H1 (cell line): ENCODE data around the gene STARD13. TPM values are rescaled to one million over a fixed set of nuclear protein-coding genes. Genes with fewer than 3 reads are reported as not detected.

Experiments
- CTCF ChIA-PET: fragments of 300-600 bp; sonication (Branson Sonifier 250); formaldehyde crosslinking; loops from one replicate; lab custom pipeline; 2021; ENCODE audit not compliant: partially characterized antibody; lab: Charles Lee
- POLR2A ChIA-PET: fragments of 300-600 bp; sonication (Branson Sonifier 250); formaldehyde crosslinking; loops from one replicate; lab custom pipeline; 2021; ENCODE audit warnings: inconsistent platforms; ENCODE audit not compliant: partially characterized antibody; lab: Charles Lee
- DNase-seq, 2 experiments: peaks; one replicate each; pipeline versions ENCODE4 v3.0.0 to v3.0.0-alpha.2; 2010 to 2022; ENCODE audit warnings: low spot score in 2 of 2, low read depth in 1 of 2, mixed read lengths in 1 of 2
- FAIRE-seq: peaks from 2 replicates; lab custom pipeline; 2011; peaks lifted over from hg19 to GRCh38; lab: Jason Lieb, UNC
- H2AFZ ChIP-seq: 2 replicates; pipeline ENCODE4 v1.8.1; 2012; ENCODE audit warnings: low read length, inconsistent platforms
- H2AK5ac ChIP-seq: 2 replicates; pipeline ENCODE4 v1.6.1; 2013; ENCODE audit warnings: low read depth, low read length
- H2BK120ac ChIP-seq: replicated peaks from 2 replicates; pipeline ENCODE3; 2013; ENCODE audit warnings: low read depth, low read length, inconsistent platforms
- H2BK12ac ChIP-seq: 2 replicates; pipeline ENCODE4 v1.6.1; 2013; ENCODE audit warnings: low read depth, low read length
- H2BK15ac ChIP-seq: 2 replicates; pipeline ENCODE4 v1.6.1; 2013; ENCODE audit warnings: low read length
- H2BK20ac ChIP-seq: 2 replicates; pipeline ENCODE4 v1.6.1; 2013; ENCODE audit warnings: low read length
- H2BK5ac ChIP-seq: 2 replicates; pipeline ENCODE4 v1.6.1; 2013; ENCODE audit warnings: low read depth, low read length
- H3K14ac ChIP-seq: 2 replicates; pipeline ENCODE4 v1.6.1; 2013; ENCODE audit warnings: inconsistent platforms; ENCODE audit not compliant: insufficient read length
- H3K18ac ChIP-seq: 2 replicates; pipeline ENCODE4 v1.6.1; 2013; ENCODE audit warnings: low read length; ENCODE audit errors: extremely low read depth
- H3K23ac ChIP-seq: 2 replicates; pipeline ENCODE4 v1.6.1; 2013; ENCODE audit warnings: inconsistent platforms; ENCODE audit not compliant: insufficient read length
- H3K23me2 ChIP-seq: 2 replicates; pipeline ENCODE4 v1.6.1; 2013; ENCODE audit warnings: low read depth, low read length
- H3K27ac ChIP-seq: 2 replicates; pipeline ENCODE4 v1.6.1; 2011; ENCODE audit warnings: low read depth, low read length, inconsistent platforms
- H3K27me3 ChIP-seq, 4 experiments: replicated peaks in 1 of 4; 1 replicate in 1 of 4; 2 replicates in 3 of 4; pipeline versions ENCODE4 v1.6.1 to v1.8.1; 2011 to 2013; ENCODE audit warnings: low read length in 3 of 4, mild to moderate bottlenecking in 3 of 4, inconsistent platforms in 2 of 4, mixed read lengths in 2 of 4, moderate library complexity in 1 of 4; ENCODE audit not compliant: control insufficient read depth in 3 of 4, insufficient read depth in 3 of 4; ENCODE audit errors: extremely low read depth in 1 of 4
- H3K36me3 ChIP-seq, 4 experiments: 2 replicates each; pipeline versions ENCODE4 v1.6.1 to v1.8.1; 2011 to 2013; ENCODE audit warnings: mild to moderate bottlenecking in 4 of 4, low read length in 3 of 4, moderate library complexity in 2 of 4, control low read depth in 1 of 4, inconsistent platforms in 1 of 4; ENCODE audit not compliant: insufficient read depth in 4 of 4, control insufficient read depth in 2 of 4
- H3K4ac ChIP-seq: replicated peaks from 2 replicates; pipeline ENCODE3; 2013; ENCODE audit warnings: low read length, low read depth, mixed read lengths, inconsistent platforms; ENCODE audit not compliant: insufficient read length
- H3K4me1 ChIP-seq, 4 experiments: replicated peaks in 1 of 4; 1 replicate in 1 of 4; 2 replicates in 3 of 4; pipeline versions ENCODE4 v1.6.1 to v1.8.1; 2011 to 2013; ENCODE audit warnings: low read length in 3 of 4, inconsistent platforms in 2 of 4, mixed read lengths in 1 of 4; ENCODE audit not compliant: insufficient read depth in 4 of 4, control insufficient read depth in 3 of 4
- H3K4me2 ChIP-seq, 2 experiments: 2 replicates each; pipeline versions ENCODE4 v1.6.1 to v1.8.1; 2011 to 2013; ENCODE audit warnings: low read depth in 2 of 2, low read length in 2 of 2, control low read depth in 1 of 2, inconsistent platforms in 1 of 2, mild to moderate bottlenecking in 1 of 2; ENCODE audit not compliant: insufficient read depth in 1 of 2
- H3K4me3 ChIP-seq, 4 experiments: fragments of 200-600, 300-600 bp in 1 of 4; sonication (generic), shearing (Covaris generic), sonication (Bioruptor Twin) in 1 of 4; 2 replicates each; pipeline versions ENCODE4 v1.5.1 to v1.8.1; 2011 to 2016; ENCODE audit warnings: low read length in 4 of 4, low read depth in 3 of 4, control low read depth in 2 of 4, inconsistent platforms in 2 of 4, mild to moderate bottlenecking in 2 of 4, mixed read lengths in 1 of 4, moderate library complexity in 1 of 4; ENCODE audit not compliant: insufficient read depth in 2 of 4; ENCODE audit errors: extremely low read depth in 1 of 4
- H3K56ac ChIP-seq: replicated peaks from 2 replicates; pipeline ENCODE3; 2013; ENCODE audit warnings: low read depth, mild to moderate bottlenecking, mixed read lengths, low read length, inconsistent platforms; ENCODE audit not compliant: insufficient read length
- H3K79me1 ChIP-seq: 2 replicates; pipeline ENCODE4 v1.6.1; 2013; ENCODE audit warnings: low read depth, low read length, control low read depth
- H3K79me2 ChIP-seq, 2 experiments: 2 replicates each; pipeline versions ENCODE4 v1.6.1 to v1.8.1; 2012 to 2013; ENCODE audit warnings: low read length in 2 of 2, mild to moderate bottlenecking in 2 of 2, inconsistent platforms in 1 of 2; ENCODE audit not compliant: insufficient read depth in 2 of 2, control insufficient read depth in 1 of 2
- H3K9ac ChIP-seq, 4 experiments: replicated peaks in 1 of 4; 1 replicate in 1 of 4; 2 replicates in 3 of 4; pipeline versions ENCODE4 v1.6.1 to v1.8.1; 2011 to 2013; ENCODE audit warnings: low read depth in 3 of 4, low read length in 3 of 4, control low read depth in 2 of 4, mild to moderate bottlenecking in 2 of 4, moderate library complexity in 2 of 4, inconsistent platforms in 1 of 4; ENCODE audit errors: extremely low read depth in 1 of 4
- H3K9me3 ChIP-seq, 2 experiments: 2 replicates each; pipeline versions ENCODE4 v1.6.1 to v1.8.1; 2012 to 2013; ENCODE audit warnings: mild to moderate bottlenecking in 2 of 2, moderate library complexity in 2 of 2, control low read depth in 1 of 2, inconsistent platforms in 1 of 2, low read depth in 1 of 2, low read length in 1 of 2, mixed read lengths in 1 of 2; ENCODE audit not compliant: insufficient read depth in 2 of 2
- H4K20me1 ChIP-seq, 2 experiments: replicated peaks in 1 of 2; 2 replicates each; pipeline versions ENCODE3 to v1.8.1; 2011 to 2013; ENCODE audit warnings: inconsistent platforms in 2 of 2, low read length in 2 of 2, mild to moderate bottlenecking in 1 of 2; ENCODE audit not compliant: insufficient read depth in 2 of 2, control insufficient read depth in 1 of 2
- H4K5ac ChIP-seq: 2 replicates; pipeline ENCODE4 v1.6.1; 2013; ENCODE audit warnings: low read length, low read depth, mixed read lengths, inconsistent platforms; ENCODE audit not compliant: insufficient read length
- H4K8ac ChIP-seq: 2 replicates; pipeline ENCODE4 v1.8.0; 2013; ENCODE audit warnings: mild to moderate bottlenecking, moderate library complexity, low read length, inconsistent platforms; ENCODE audit not compliant: insufficient read depth; ENCODE audit errors: extremely low read depth
- H4K91ac ChIP-seq: replicated peaks from 2 replicates; pipeline ENCODE3; 2013; ENCODE audit warnings: low read length, mixed read lengths, inconsistent platforms; ENCODE audit not compliant: insufficient read length
- HDAC2 ChIP-seq, 2 experiments: fragments of 300-600 bp in 1 of 2; sonication (generic) in 1 of 2; IDR thresholded peaks; 2 replicates each; pipeline ENCODE4 v1.6.1; 2011 to 2012; ENCODE audit warnings: low read depth in 2 of 2, low read length in 2 of 2, mild to moderate bottlenecking in 2 of 2, moderate library complexity in 2 of 2, borderline replicate concordance in 1 of 2, inconsistent platforms in 1 of 2
- RXRA ChIP-seq: IDR thresholded peaks from 2 replicates; pipeline ENCODE4 v1.6.1; 2011; ENCODE audit warnings: low read depth, mild to moderate bottlenecking, low read length, moderate library complexity; ENCODE audit not compliant: insufficient read depth
- SIRT6 ChIP-seq: IDR thresholded peaks from one replicate; pipeline ENCODE4 v1.7.1; 2012; ENCODE audit warnings: low read length, inconsistent platforms
- SP4 ChIP-seq: IDR thresholded peaks from 2 replicates; pipeline ENCODE4 v1.6.1; 2012; ENCODE audit warnings: low read length, inconsistent platforms
- TAF1 ChIP-seq: IDR thresholded peaks from 2 replicates; pipeline ENCODE4 v1.6.1; 2011; ENCODE audit warnings: mild to moderate bottlenecking, low read depth, low read length
- WGBS, 2 experiments: shearing (Covaris generic) in 1 of 2; methylation state at CpG; one replicate each; pipeline versions ENCODE4 v1.1.6 to v1.1.7; 2013 to 2015; ENCODE audit warnings: low lambda C conversion rate in 2 of 2, mixed read lengths in 2 of 2, inconsistent platforms in 1 of 2, low coverage in 1 of 2, missing lambda C conversion rate in 1 of 2; ENCODE audit not compliant: insufficient replicate concordance in 2 of 2, insufficient coverage in 1 of 2, insufficient read length in 1 of 2; ENCODE audit errors: extremely low coverage in 1 of 2, missing lambda C conversion rate in 1 of 2; 5-methylcytosine and 5-hydroxymethylcytosine counted together
- polyA plus RNA-seq, 7 experiments: library from polyadenylated mRNA; depleted of rRNA in 3 of 7; stranded (reverse) in 5 of 7; unstranded in 2 of 7; fragments of >200 nt in 5 of 7; fragments of 200-250 nt in 2 of 7; gene quantifications; 1 replicate in 5 of 7; 2 replicates in 1 of 7; 4 replicates in 1 of 7; pipeline versions ENCODE4 v1.2.1 to v1.2.3, GENCODE V29; 2011 to 2013; ENCODE audit warnings: missing spikeins in 2 of 7, mixed read lengths in 2 of 7
- total RNA-seq: library from RNA; stranded (reverse); fragmentation: NEBNext Ultra II Directional; extraction: Animal tissue kit (Norgen Biotek cat#: 25700); gene quantifications from 2 replicates; pipeline ENCODE4 v1.2.1, GENCODE V29; 2021
- TF ChIP-seq, protein P1 (sequence below): IDR thresholded peaks from 2 replicates; pipeline ENCODE4 v1.6.1; 2012; ENCODE audit warnings: inconsistent platforms

Gene STARD13
- total and polyA plus RNA-seq, 2 of the 8 experiments (the other 6 are each of a cell fraction or from before 2014, with no cell fraction given): 0.82 to 2.9 TPM

- no peaks in the 10 kb centered on the region for H3K23me2 ChIP-seq
- peaks cover 0 to 11% (median 3%) of the 10 kb centered on the region in 4 experiments; a peak in 4 of 7 replicates for H3K4me1 ChIP-seq
- ChIA-PET POLR2A (interaction anchor here (0.6 kb wide), 1 partner anchor 414 kb away, joined by 3 read pairs; no protein-coding TSS in a partner anchor), CTCF (interaction anchor here (0.6 to 2.3 kb wide), 36 partner anchors 10 to 745 kb away, joined by 3 to 11 read pairs (median 3); no protein-coding TSS in a partner anchor)
- no peak overlapping the region for H3K9ac ChIP-seq
- H3K27me3 ChIP-seq: no peaks in the 10 kb centered on the region
- no peak for TF ChIP-seq RXRA
- TF ChIP-seq SP4: no peak
- TF ChIP-seq, protein P1, sequence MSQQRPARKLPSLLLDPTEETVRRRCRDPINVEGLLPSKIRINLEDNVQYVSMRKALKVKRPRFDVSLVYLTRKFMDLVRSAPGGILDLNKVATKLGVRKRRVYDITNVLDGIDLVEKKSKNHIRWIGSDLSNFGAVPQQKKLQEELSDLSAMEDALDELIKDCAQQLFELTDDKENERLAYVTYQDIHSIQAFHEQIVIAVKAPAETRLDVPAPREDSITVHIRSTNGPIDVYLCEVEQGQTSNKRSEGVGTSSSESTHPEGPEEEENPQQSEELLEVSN: no peak
- no peak for TF ChIP-seq TAF1
- TF ChIP-seq HDAC2 (IDR thresholded peaks at IDR 0.05; ENCODE audit: borderline replicate concordance in 1 of 2, low read depth in 2 of 2, low read length in 2 of 2): no peak
- TF ChIP-seq SIRT6: no peak
- H2AK5ac ChIP-seq: no peak overlapping the region
- no peak overlapping the region for H3K27ac ChIP-seq
- H3K14ac ChIP-seq: no peak overlapping the region
- no peak overlapping the region for H2BK120ac ChIP-seq
- no peak overlapping the region for H3K56ac ChIP-seq
- no peak overlapping the region for H3K23ac ChIP-seq
- no peaks in the 10 kb centered on the region for H3K79me1 ChIP-seq
- H3K79me2 ChIP-seq: no peaks in the 10 kb centered on the region
- no peak overlapping the region for H2BK5ac ChIP-seq
- H2AFZ ChIP-seq: no peak overlapping the region
- FAIRE-seq: no peak
- H3K4ac ChIP-seq: no peak overlapping the region
- no peak overlapping the region for H3K4me3 ChIP-seq
- no peak for DNase-seq
- H2BK15ac ChIP-seq: no peak overlapping the region
- 92% methylated on average over 7 of the region's 7 CpGs; no CpG with 5 or more reads in 1 of the 2 experiments for WGBS, 2 experiments
- no peak overlapping the region for H4K8ac ChIP-seq
- no peak overlapping the region for H3K18ac ChIP-seq
- H2BK12ac ChIP-seq: no peak overlapping the region
- H3K36me3 ChIP-seq: no peaks in the 10 kb centered on the region
- no peak overlapping the region for H4K5ac ChIP-seq
- no peaks in the 10 kb centered on the region for H4K20me1 ChIP-seq
- H2BK20ac ChIP-seq: no peak overlapping the region
- no peak overlapping the region for H3K4me2 ChIP-seq
- H4K91ac ChIP-seq: no peak overlapping the region
- peaks cover 6 to 7% of the 10 kb centered on the region in 2 experiments; a peak in 3 of 4 replicates for H3K9me3 ChIP-seq
Measured at GRCh38 chr13:33227927-33228647, 57.5 kb downstream of the STARD13 start.
